Activated T-cell treated with anti-CD3 and anti-CD28 coated beads, Interleukin-2, amount 50 U/mL, for 4 hours (primary cell): ENCODE results near the gene MPPED1. TPM values are rescaled to one million over a fixed set of nuclear protein-coding genes. Genes with fewer than 3 reads are reported as not detected.

ENCODE experiments used
- ATAC-seq, 2 donors: fragments of 200-7000 bp; cut with Tn5 transposase; one replicate each; pipeline ENCODE4 v1.10.0; 2021
- DNase-seq: peaks from one replicate; pipeline ENCODE4 v3.0.0-alpha.2; 2020
- H3K27me3 Mint-ChIP-seq: one replicate; pipeline ENCODE4 v1.8.0; 2021; ENCODE audit warnings: low read depth, mixed read lengths
- H3K36me3 Mint-ChIP-seq: one replicate; pipeline ENCODE4 v1.8.0; 2022; ENCODE audit warnings: mixed read lengths; ENCODE audit not compliant: insufficient read depth
- H3K4me1 Mint-ChIP-seq: one replicate; pipeline ENCODE4 v1.8.0; 2021; ENCODE audit warnings: low read depth, mixed read lengths
- H3K4me3 Mint-ChIP-seq: one replicate; pipeline ENCODE4 v1.8.0; 2021; ENCODE audit warnings: mild to moderate bottlenecking, moderate library complexity, mixed read lengths
- H3K9me3 Mint-ChIP-seq: one replicate; pipeline ENCODE4 v1.8.0; 2021; ENCODE audit warnings: mixed read lengths
- total RNA-seq, 3 donors: library from RNA; stranded (reverse); gene quantifications; one replicate each; pipeline ENCODE4 v1.2.1, GENCODE V29; 2021

Gene MPPED1
- total RNA-seq, 3 donors from 2014 or later, result not detected

- H3K9me3 Mint-ChIP-seq, result no peaks in the 10 kb centered on the region
- H3K4me1 Mint-ChIP-seq, result no peaks in the 10 kb centered on the region
- ATAC-seq (no peak), DNase-seq (no peak)
- H3K36me3 Mint-ChIP-seq, result no peaks in the 10 kb centered on the region
- peaks cover 2% of the 10 kb centered on the region for H3K27me3 Mint-ChIP-seq
- H3K4me3 Mint-ChIP-seq, result no peak overlapping the region
These were observed 134.4 kb downstream of the MPPED1 start for GRCh38 chr22:43546186-43546585.

- H3K27me3 Mint-ChIP-seq, result peaks cover 3% of the 10 kb centered on the region
- H3K4me1 Mint-ChIP-seq, result no peaks in the 10 kb centered on the region
- no peak for ATAC-seq
- no peak overlapping the region for H3K4me3 Mint-ChIP-seq
- DNase-seq, result no peak
- H3K9me3 Mint-ChIP-seq, result no peaks in the 10 kb centered on the region
- no peaks in the 10 kb centered on the region for H3K36me3 Mint-ChIP-seq
These were observed 138.3 kb downstream of the MPPED1 start for GRCh38 chr22:43550024-43550620.

DNA sequence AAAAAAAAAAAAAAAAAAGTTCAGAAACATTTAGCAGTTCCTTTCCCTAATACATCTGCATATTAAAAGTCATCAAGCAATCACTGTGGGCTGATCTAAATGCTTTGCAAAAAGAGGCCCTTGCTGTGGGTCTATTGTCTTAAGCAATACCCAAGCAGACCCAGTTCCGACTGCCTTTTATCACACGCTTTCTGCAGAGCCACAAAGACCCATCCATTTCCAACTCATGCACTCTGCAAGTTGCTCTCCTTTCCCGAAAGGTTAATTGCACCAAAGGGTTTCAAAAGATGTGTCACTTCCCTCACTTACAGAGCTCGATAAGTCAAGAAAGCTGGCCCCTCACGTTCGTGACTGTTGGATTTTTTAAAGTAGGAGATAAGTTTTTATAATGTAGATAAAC lies 138.9 kb downstream of the MPPED1 start:
- Mint-ChIP-seq H3K4me1 (no peaks in the 10 kb centered on the region), H3K9me3 (no peaks in the 10 kb centered on the region), H3K27me3 (peaks cover 5% of the 10 kb centered on the region), H3K36me3 (no peaks in the 10 kb centered on the region), H3K4me3 (no peak overlapping the region)
- no peak for DNase-seq
- no peak for ATAC-seq

DNA sequence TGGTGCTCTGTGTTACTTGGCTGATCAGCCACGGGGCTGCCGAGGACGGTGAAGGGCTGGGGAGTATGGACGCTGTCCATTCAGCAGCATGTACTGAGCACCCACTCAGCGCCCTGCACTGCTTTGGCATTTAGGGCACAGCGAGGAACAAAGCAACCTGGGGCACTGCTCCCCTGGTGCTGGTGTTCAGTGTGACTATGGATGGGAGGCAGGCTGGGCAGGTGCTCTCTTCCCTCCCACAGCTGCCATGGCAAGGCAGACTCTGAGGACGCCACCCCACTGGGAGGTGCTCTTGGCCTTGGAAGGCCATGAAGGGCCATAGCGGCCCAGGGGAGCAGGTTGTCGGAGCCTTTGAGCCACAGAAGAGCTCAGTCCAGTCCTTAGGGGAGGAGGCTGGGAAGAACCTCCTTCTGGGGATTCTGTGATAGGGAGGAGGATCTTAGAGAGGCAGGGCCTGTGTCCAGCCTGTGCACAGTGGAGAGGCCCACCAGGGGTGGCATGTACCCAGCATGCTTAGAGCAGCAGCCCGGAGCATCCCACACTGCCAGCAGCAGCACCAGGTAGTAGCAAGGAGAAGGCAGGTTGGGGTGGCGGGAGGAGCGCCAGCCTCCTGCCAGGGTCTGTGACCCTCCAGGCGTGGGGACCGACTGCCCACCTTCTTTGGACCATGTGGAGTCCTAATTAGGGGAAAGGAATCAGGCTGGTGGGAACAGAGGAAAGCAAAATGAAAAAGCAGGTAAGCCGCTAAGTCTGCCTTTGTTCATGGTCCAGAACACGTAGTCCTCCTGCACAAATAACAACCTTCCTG lies 141.8 kb downstream of the MPPED1 start:
- Mint-ChIP-seq H3K4me3 (no peak overlapping the region), H3K9me3 (no peaks in the 10 kb centered on the region), H3K27me3 (peaks cover 8% of the 10 kb centered on the region), H3K4me1 (no peaks in the 10 kb centered on the region), H3K36me3 (no peaks in the 10 kb centered on the region)
- DNase-seq (no peak), ATAC-seq (no peak)

- no peaks in the 10 kb centered on the region for H3K36me3 Mint-ChIP-seq
- no peak for ATAC-seq
- no peaks in the 10 kb centered on the region for H3K9me3 Mint-ChIP-seq
- H3K27me3 Mint-ChIP-seq, result peaks cover 8% of the 10 kb centered on the region
- H3K4me3 Mint-ChIP-seq, result no peak overlapping the region
- H3K4me1 Mint-ChIP-seq, result no peaks in the 10 kb centered on the region
- DNase-seq, result no peak
These were observed 142.4 kb downstream of the MPPED1 start for GRCh38 chr22:43554259-43554636.

DNA sequence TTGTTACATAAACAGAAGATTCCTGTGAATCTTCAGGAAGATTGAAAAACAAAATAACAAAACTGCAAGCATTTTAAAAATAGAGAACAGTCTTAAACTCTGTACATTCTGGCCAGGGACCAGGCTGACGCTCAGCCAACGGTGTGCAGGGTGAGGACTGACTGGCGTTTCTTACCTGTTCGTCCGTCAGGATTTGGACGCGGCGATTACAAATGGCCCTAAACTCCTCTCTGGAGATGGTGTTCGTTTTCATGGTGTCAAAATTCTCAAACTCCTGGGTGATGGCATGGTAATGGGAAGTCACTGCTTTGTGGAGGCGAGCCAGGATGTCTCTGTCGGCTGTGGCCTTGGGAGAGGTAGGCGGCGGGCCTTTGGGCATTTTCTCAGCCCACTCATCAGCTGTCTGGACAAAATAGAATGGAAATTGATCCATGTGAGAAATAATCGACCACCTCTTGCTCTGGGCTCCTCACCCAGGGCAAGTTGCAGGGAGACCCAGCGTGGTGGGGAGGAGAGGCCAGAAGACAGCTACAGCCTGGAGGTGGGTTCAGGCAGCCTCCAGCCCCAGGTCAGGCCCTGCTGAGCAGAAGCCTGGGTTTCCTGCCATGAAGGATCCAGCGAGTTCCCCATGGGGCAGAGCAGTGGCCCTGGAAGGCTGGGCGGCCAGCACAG lies 143.0 kb downstream of the MPPED1 start:
- DNase-seq (no peak), ATAC-seq (no peak)
- Mint-ChIP-seq H3K4me1 (no peaks in the 10 kb centered on the region), H3K36me3 (no peaks in the 10 kb centered on the region), H3K4me3 (no peak overlapping the region), H3K27me3 (peaks cover 8% of the 10 kb centered on the region), H3K9me3 (no peaks in the 10 kb centered on the region)

DNA sequence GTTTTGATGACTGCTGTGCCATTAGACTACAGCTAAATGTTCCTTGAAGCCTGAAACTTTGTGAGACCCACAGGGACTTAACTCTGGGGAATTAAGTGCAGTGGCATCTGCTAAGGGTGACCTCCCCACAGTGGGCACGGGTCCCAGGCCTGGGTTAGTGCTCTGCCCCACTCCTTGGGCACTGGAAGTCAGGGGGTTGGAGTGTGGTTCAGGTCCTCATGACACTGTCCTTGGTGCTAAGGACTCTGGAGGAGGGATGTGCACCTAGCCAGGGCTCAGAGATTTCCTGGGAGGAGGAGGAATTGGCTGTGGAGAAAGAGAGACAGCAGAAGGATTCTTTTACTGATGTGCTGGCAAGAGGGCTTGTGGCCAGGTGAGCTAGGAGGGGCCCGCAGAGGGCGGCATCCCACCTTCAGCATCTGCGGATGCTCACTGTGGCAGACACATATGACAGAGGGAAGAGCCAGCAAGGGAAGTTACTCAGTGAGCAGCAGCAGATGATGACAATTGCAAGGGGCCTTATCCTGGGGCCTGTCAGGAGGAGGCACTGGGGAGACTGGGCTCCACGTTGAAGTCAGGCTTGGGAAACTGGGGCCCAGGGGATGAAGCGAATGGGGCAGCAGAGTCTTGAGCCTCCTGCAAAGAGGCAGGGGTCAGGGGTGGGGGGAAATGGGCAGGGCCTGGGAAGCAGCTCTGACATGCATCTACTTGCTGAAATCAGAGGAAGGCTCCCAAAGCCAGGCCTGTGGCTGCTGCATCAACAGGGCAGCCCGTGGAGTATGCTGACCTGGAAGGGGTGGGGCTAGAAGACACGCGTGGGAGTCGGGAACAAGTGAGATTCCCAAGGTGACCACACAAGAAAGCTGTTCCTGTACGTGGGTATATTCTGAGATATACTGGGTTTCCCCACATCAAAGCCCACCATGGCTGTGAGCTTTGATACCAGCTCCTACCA lies 144.0 kb downstream of the MPPED1 start:
- Mint-ChIP-seq H3K27me3 (peaks cover 8% of the 10 kb centered on the region), H3K4me3 (no peak overlapping the region), H3K36me3 (no peaks in the 10 kb centered on the region), H3K4me1 (no peaks in the 10 kb centered on the region), H3K9me3 (no peaks in the 10 kb centered on the region)
- DNase-seq (no peak), ATAC-seq (no peak)

Other genes starting within 250 kb of the MPPED1 start
- gene TTLL12, start 224.9 kb upstream of the MPPED1 start, total RNA-seq, result 100 to 1,000 TPM; 126 to 188 (median 163) TPM
- gene SCUBE1, start 68.6 kb upstream of the MPPED1 start, total RNA-seq, result under 1 TPM in 1 of 3 donors, not detected in 2; 0.08 TPM